NT2/D1 (cell line): Measurements from ENCODE around the gene CARMIL1.

Experiments used
- SUZ12 ChIP-seq: IDR thresholded peaks from 2 replicates; pipeline ENCODE4 v1.6.1; 2011; ENCODE audit not compliant: insufficient read length, insufficient read depth; ENCODE audit errors: extremely low read depth
- ZNF274 ChIP-seq: IDR thresholded peaks from 2 replicates; pipeline ENCODE4 v1.6.1; 2011; ENCODE audit warnings: mild to moderate bottlenecking, low read depth, low read length

DNA sequence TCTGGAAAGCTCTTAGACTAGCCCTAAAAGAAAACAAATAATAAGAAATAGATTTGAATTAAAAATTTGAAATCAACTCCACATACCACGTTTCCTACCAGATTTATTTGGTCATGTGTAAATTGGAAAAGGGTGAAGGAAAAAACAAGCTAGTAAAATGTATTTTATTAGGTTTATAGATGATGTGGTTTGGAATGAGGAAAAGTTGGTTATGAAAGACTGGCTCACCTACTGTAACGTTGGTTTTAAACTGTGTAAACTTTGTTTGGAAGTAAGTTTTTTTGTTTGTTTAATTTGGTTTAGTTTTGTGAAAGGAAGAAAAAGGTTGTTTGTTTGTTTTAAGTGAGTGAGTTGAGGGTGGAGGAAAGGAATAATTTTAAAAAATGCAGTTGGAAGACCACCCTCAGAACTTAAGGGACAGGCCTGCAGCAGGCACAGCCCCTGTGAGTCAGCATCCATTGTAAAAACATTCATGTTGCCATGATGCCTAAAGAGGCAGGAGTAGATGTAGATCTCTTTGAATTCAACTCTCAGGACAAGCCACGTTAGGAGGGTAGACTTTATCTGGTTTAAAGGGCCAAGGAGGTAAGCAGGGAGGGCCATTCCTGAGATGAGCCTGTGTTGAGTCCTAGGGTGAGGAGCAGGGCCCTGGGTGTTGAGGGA, 279.1 kb downstream of the CARMIL1 start:
- TF ChIP-seq SUZ12 = no peak
- no peak for TF ChIP-seq ZNF274
